Measurements from ENCODE around the gene WWP2.

WWP2 gene

DNA sequence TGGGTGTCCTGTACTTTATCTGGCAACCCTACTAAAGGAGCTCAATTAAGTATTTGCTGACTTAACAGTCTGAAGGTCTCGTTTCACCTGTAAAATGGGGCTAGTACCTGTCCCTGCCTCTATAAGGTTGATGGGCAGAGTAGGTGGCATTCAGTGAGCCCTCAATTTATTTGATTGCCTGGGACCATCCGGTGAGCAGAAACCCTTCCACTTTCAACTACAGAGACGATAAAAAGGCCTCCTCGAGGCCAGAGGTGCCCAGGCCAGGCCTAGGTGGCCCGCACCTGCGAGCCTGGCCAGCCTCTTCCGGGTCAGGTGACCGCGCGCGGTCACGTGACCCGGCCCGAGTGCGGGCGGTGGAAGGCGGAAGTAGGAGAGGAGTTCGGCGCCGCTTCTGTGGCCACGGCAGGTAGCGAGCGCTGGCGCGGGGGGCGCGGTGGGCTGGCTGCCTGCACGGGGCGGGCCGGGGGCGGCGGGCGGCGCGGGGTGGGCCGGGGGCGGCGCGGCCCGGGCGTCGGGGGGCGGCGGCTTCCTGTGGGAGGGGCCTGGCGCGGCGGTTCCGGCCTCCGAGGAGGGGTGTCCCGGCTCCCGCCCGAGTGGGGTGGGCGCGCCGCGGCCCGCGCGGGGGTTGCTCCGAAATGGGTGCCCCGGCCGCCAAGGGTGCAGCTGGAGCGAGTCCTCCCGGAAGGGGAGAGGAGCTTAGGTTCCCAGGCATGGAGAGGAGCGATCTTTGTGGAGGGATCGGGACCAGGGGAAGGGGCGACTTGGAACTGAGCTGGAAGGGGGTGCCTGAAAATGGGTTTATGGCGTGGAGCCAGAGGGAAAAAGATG lies at the start of gene WWP2:
TSS of gene WWP2 (plus strand) at position 350 of the 831 bp plus-strand sequence. CDS start 24,679 bp downstream, outside the sequence.
- TF ChIP-seq, protein P1, sequence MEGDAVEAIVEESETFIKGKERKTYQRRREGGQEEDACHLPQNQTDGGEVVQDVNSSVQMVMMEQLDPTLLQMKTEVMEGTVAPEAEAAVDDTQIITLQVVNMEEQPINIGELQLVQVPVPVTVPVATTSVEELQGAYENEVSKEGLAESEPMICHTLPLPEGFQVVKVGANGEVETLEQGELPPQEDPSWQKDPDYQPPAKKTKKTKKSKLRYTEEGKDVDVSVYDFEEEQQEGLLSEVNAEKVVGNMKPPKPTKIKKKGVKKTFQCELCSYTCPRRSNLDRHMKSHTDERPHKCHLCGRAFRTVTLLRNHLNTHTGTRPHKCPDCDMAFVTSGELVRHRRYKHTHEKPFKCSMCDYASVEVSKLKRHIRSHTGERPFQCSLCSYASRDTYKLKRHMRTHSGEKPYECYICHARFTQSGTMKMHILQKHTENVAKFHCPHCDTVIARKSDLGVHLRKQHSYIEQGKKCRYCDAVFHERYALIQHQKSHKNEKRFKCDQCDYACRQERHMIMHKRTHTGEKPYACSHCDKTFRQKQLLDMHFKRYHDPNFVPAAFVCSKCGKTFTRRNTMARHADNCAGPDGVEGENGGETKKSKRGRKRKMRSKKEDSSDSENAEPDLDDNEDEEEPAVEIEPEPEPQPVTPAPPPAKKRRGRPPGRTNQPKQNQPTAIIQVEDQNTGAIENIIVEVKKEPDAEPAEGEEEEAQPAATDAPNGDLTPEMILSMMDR (conservative IDR thresholded peaks at IDR 0.05; ENCODE audit: control insufficient read depth, insufficient read depth, low read depth, low read length): no peak
- peak; percentile 40 for DNase-seq (ENCODE audit: low read depth)
- H3K4me3 ChIP-seq (ENCODE audit: control insufficient read depth, low read depth, low read length): peak within 1 kb of the TSS; percentile 78

DNA sequence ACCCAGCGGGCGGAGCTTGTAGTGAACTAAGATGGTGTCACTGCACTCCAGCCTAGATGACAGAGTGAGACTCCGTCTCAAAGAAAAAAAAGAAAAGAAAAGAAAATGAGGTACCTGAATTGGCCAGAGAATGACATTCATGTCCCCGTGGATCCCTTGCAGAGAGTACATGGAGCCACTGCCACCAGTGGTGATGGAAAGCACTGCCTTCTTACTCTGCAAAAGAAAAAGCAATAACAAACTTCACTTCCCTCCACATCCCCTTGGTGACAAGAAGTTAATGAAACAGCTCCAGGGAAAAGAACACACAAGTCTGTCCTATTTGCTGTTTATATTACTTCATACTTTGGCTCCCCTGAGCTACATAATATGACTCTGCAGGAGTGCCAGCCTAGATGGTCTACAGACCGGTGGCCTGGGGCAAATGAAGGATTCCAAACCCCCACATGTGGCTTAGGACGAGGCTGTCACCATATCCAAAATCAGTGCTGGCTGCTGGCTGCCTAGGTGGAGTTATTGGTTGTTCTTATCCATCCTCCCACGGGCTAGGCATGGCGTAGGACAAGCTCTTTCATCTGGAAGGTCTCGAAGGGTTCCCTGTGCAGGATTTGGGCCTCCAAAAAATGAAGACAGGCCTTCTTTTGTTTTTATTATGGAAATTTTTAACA lies 49.1 kb upstream of the WWP2 start:
- TF ChIP-seq, protein P1 (conservative IDR thresholded peaks at IDR 0.05; ENCODE audit: control insufficient read depth, insufficient read depth, low read depth, low read length): no peak
- no peak overlapping the region for H3K4me3 ChIP-seq (ENCODE audit: control insufficient read depth, low read depth, low read length)
- no peak for DNase-seq (ENCODE audit: low read depth)

- H3K4me3 ChIP-seq (ENCODE audit: control insufficient read depth, low read depth, low read length): no peak overlapping the region
- TF ChIP-seq, protein P1 (conservative IDR thresholded peaks at IDR 0.05; ENCODE audit: control insufficient read depth, insufficient read depth, low read depth, low read length): no peak
- no peak for DNase-seq (ENCODE audit: low read depth)
These were observed 45.1 kb upstream of the WWP2 start for GRCh38 chr16:69717066-69717465.

DNA sequence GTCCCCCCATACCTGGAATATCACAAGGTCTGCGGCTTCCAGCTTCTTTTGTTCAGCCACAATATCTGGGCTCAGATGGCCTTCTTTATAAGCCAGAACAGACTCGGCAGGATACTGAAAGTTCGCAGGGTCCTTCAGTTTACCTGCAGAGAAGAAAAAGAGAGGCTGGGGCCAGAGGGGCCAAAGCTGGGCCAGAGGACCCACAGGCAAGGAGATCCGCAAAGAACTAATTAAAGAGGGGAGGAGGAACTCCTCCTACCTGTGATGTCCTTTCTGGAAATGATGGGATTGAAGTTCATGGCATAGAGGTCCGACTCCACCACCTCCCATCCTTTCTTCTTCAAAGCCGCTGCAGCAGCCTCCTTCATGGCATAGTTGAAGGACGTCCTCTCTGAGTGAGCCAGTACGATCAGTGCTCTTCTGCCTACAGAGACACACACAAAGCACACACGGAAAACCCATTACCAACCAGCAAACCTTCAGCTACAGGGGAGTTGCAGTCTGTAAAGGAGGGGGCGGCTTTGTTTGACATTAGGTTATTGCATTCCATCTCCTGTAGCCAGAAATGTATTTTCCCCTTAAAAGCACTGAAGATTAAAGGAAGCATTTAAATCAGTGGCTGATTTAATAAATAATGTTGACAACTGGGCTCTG lies 43.9 kb upstream of the WWP2 start:
- TF ChIP-seq, protein P1 (conservative IDR thresholded peaks at IDR 0.05; ENCODE audit: control insufficient read depth, insufficient read depth, low read depth, low read length): no peak
- no peak for DNase-seq (ENCODE audit: low read depth)
- H3K4me3 ChIP-seq (ENCODE audit: control insufficient read depth, low read depth, low read length): no peak overlapping the region

- DNase-seq (ENCODE audit: low read depth): no peak
- TF ChIP-seq, protein P1 (conservative IDR thresholded peaks at IDR 0.05; ENCODE audit: control insufficient read depth, insufficient read depth, low read depth, low read length): no peak
- H3K4me3 ChIP-seq (ENCODE audit: control insufficient read depth, low read depth, low read length): no peak overlapping the region
These were observed 41.2 kb upstream of the WWP2 start for GRCh38 chr16:69720822-69721430.

DNA sequence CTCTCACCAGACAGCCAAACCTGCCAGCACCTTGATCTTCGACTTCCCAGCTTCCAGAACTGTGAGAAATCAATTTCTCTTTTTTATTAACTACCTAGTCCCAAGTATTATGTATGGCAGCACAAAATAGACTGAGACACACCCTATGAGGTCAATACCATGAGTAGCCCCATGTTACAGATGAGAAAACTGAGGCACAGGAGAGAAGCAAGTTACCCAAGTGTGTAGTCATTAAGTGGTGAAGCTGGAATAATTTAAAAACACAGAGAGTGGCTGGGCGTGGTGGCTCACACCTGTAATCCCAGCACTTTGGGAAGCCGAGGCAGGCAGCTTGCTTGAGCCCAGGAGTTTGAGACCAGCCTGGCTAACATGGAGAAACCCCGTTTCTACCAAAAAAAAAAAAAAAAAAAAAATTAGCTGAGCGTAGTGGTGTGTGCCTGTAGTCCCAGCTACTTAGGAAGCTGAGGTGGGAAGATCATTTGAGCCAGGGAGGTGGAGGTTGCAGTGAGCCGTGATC lies 40.6 kb upstream of the WWP2 start:
- TF ChIP-seq, protein P1 (conservative IDR thresholded peaks at IDR 0.05; ENCODE audit: control insufficient read depth, insufficient read depth, low read depth, low read length): no peak
- no peak for DNase-seq (ENCODE audit: low read depth)
- no peak overlapping the region for H3K4me3 ChIP-seq (ENCODE audit: control insufficient read depth, low read depth, low read length)
